Stomach (tissue), 9 donors: Measurements from ENCODE around the gene NME1. TPM values are rescaled to one million over a fixed set of nuclear protein-coding genes. Genes with fewer than 3 reads are reported as not detected.

Experiments
- DNase-seq, 2 donors: peaks; one replicate each; pipeline versions ENCODE4 v3.0.0 to v3.0.0-alpha.2; 2013 to 2019
- H3K27ac ChIP-seq, 5 donors: fragments of 200-600 bp in 4 of 5; sonication (generic) in 4 of 5; one replicate each; pipeline ENCODE4 v1.5.1; 2013 to 2019; ENCODE audit warnings: mild to moderate bottlenecking in 1 of 5, moderate library complexity in 1 of 5
- H3K27me3 ChIP-seq, 3 donors: fragments of 200-600 bp; sonication (generic); one replicate each; pipeline ENCODE4 v1.5.1; 2017 to 2019; ENCODE audit warnings: mixed run types in 1 of 3
- H3K36me3 ChIP-seq, 4 donors: fragments of 200-600 bp; sonication (generic); 1 replicate in 3 of 4; 2 replicates in 1 of 4; pipeline ENCODE4 v1.5.1; 2016 to 2019
- H3K4me1 ChIP-seq, 4 donors: fragments of 200-600 bp; sonication (generic); one replicate each; pipeline ENCODE4 v1.5.1; 2016 to 2019
- H3K4me3 ChIP-seq, 4 donors: fragments of 200-600 bp; sonication (generic) in 3 of 4; one replicate each; pipeline ENCODE4 v1.5.1; 2016 to 2019; ENCODE audit warnings: mild to moderate bottlenecking in 1 of 4
- H3K9me3 ChIP-seq, 4 donors: fragments of 200-600 bp; sonication (generic); one replicate each; pipeline ENCODE4 v1.5.1; 2016 to 2019
- EP300 ChIP-seq: sonication (generic); formaldehyde crosslinking; IDR thresholded peaks from one replicate; pipeline ENCODE4 v1.6.1; 2017; ENCODE audit warnings: antibody characterized with exemption
- POLR2A ChIP-seq, 4 donors: fragments of 450-650 bp; IDR thresholded peaks; one replicate each; pipeline ENCODE4 v1.6.1; 2016; ENCODE audit warnings: antibody characterized with exemption in 4 of 4, control low read depth in 2 of 4, mild to moderate bottlenecking in 1 of 4, moderate library complexity in 1 of 4
- POLR2AphosphoS5 ChIP-seq, 3 donors: sonication (generic); formaldehyde crosslinking; IDR thresholded peaks; one replicate each; pipeline ENCODE4 v1.6.1; 2016; ENCODE audit warnings: antibody characterized with exemption in 3 of 3
- intact Hi-C: fragments of 100-400 bp; cut with DNase I; formaldehyde crosslinking; loops from one replicate; pipeline ENCODE4 v1.15.1; 2023; ENCODE audit warnings: low total_unique reads
- polyA plus RNA-seq, 3 donors: library from polyadenylated mRNA; stranded (reverse); fragments of 200-250 nt; gene quantifications; one replicate each; pipeline ENCODE4 v1.2.3, GENCODE V29; 2013
- total RNA-seq, 5 donors: library from RNA; depleted of rRNA; stranded (reverse); fragments of >200 nt; gene quantifications; one replicate each; pipeline versions ENCODE4 v1.1.0 to v1.2.3, GENCODE V29; 2014 to 2016
- TF ChIP-seq, protein P1 (sequence below), 7 experiments: fragments of 450-650 bp in 4 of 7; fragments of 200-600 bp in 3 of 7; sonication (generic) in 3 of 7; IDR thresholded peaks; one replicate each; pipeline ENCODE4 v1.5.1; 2016 to 2019; ENCODE audit warnings: antibody characterized with exemption in 7 of 7, control low read depth in 2 of 7, mild to moderate bottlenecking in 1 of 7
- donor health status: healthy with polysubstance abuse.
- donor health status: Bipolar disorder and iron deficiency.
- donor health status: healthy.

NME1 gene
- total and polyA plus RNA-seq, 8 donors = 2.2 to 135 (median 44.1) TPM; not detected in 1

DNA sequence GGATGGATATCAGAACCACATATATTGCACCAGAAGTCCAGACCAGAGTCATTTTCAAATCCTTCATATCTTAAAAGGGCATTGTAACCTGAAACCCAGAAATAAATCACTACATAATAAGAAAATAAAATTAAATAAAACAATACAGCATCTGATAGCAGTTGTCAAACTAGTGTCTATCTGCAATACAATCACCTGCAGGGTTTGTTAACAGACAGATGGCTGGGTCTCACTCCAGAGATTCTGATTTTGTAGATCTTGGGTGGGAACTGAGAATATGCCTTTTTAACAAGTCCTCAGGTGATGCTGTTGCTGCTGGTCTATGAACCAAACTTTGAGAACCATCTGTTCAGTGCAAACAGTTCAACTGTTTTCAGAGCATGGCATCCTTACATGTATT lies 50.5 kb downstream of the NME1 start:
- H3K4me1 ChIP-seq = no peaks in the 10 kb centered on the region
- H3K27me3 ChIP-seq = no peaks in the 10 kb centered on the region
- intact Hi-C loops = no loop called here
- no peaks in the 10 kb centered on the region for H3K9me3 ChIP-seq
- H3K4me3 ChIP-seq = no peak overlapping the region
- TF ChIP-seq, protein P1, sequence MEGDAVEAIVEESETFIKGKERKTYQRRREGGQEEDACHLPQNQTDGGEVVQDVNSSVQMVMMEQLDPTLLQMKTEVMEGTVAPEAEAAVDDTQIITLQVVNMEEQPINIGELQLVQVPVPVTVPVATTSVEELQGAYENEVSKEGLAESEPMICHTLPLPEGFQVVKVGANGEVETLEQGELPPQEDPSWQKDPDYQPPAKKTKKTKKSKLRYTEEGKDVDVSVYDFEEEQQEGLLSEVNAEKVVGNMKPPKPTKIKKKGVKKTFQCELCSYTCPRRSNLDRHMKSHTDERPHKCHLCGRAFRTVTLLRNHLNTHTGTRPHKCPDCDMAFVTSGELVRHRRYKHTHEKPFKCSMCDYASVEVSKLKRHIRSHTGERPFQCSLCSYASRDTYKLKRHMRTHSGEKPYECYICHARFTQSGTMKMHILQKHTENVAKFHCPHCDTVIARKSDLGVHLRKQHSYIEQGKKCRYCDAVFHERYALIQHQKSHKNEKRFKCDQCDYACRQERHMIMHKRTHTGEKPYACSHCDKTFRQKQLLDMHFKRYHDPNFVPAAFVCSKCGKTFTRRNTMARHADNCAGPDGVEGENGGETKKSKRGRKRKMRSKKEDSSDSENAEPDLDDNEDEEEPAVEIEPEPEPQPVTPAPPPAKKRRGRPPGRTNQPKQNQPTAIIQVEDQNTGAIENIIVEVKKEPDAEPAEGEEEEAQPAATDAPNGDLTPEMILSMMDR (IDR thresholded peaks at IDR 0.05) = no peak
- TF ChIP-seq POLR2AphosphoS5 (IDR thresholded peaks at IDR 0.05) (no peak), EP300 (no peak), POLR2A (IDR thresholded peaks at IDR 0.05) (no peak)
- DNase-seq = no peak
- H3K27ac ChIP-seq = no peak overlapping the region
- H3K36me3 ChIP-seq = peaks cover 62 to 100% (median 98%) of the 10 kb centered on the region in 4 donors

Other genes with a start within 250 kb of the NME1 start
- gene SPAG9, start 32.7 kb upstream of the NME1 start, total RNA-seq = 100 to 1,000 TPM in 2 of 5 donors, 10 to 100 TPM in 3; 52.7 to 209 (median 63.1) TPM
- gene SPAG9, start 32.7 kb upstream of the NME1 start, polyA plus RNA-seq = 10 to 100 TPM; 10.2 to 13.6 (median 11.9) TPM
- 100 to 1,000 TPM; 127 to 311 (median 264) TPM for gene NME2, start 12.9 kb downstream of the NME1 start, total RNA-seq
- 100 to 1,000 TPM; 754 to 877 (median 797) TPM for gene NME2, start 12.9 kb downstream of the NME1 start, polyA plus RNA-seq
- 10 to 100 TPM in 4 of 5 donors, 1 to 10 TPM in 1; 5.8 to 56.7 (median 34.8) TPM for gene MBTD1, start 106.5 kb downstream of the NME1 start, total RNA-seq
- 1 to 10 TPM; 4.4 to 7.6 (median 5.4) TPM for gene MBTD1, start 106.5 kb downstream of the NME1 start, polyA plus RNA-seq
- 10 to 100 TPM in 4 of 5 donors, 1 to 10 TPM in 1; 3.6 to 38.9 (median 19.4) TPM for gene UTP18, start 107.0 kb downstream of the NME1 start, total RNA-seq
- gene UTP18, start 107.0 kb downstream of the NME1 start, polyA plus RNA-seq = 10 to 100 TPM; 18.0 to 37.1 (median 20.8) TPM